Ectodermal cell (in vitro differentiated cells): Measurements from ENCODE around the gene MYO1D.

ENCODE experiments used
- H3K27ac ChIP-seq: 2 replicates; pipeline ENCODE4 v1.7.0; 2013; ENCODE audit warnings: mild to moderate bottlenecking, low read depth, low read length; ENCODE audit not compliant: insufficient read depth, poor library complexity, severe bottlenecking
- H3K27me3 ChIP-seq: 2 replicates; pipeline ENCODE4 v1.7.0; 2013; ENCODE audit warnings: mild to moderate bottlenecking, low read length; ENCODE audit not compliant: insufficient read depth, control insufficient read depth, poor library complexity, severe bottlenecking
- H3K36me3 ChIP-seq: one replicate; pipeline ENCODE4 v1.7.0; 2013; ENCODE audit warnings: low read length; ENCODE audit not compliant: control insufficient read depth, insufficient read depth
- H3K4me1 ChIP-seq: one replicate; pipeline ENCODE4 v1.7.0; 2013; ENCODE audit warnings: low read length; ENCODE audit not compliant: control insufficient read depth, insufficient read depth
- H3K4me3 ChIP-seq: 2 replicates; pipeline ENCODE4 v1.7.0; 2013; ENCODE audit warnings: low read depth, low read length, control low read depth; ENCODE audit not compliant: insufficient read depth
- H3K9me3 ChIP-seq: 2 replicates; pipeline ENCODE4 v1.7.0; 2013; ENCODE audit warnings: mild to moderate bottlenecking, low read length, moderate library complexity; ENCODE audit not compliant: control insufficient read depth
- WGBS, 2 experiments: methylation state at CpG; one replicate each; pipeline ENCODE4 v1.1.7; 2013; ENCODE audit warnings: missing lambda C conversion rate in 2 of 2; 5-methylcytosine and 5-hydroxymethylcytosine counted together

The MYO1D gene

GRCh38 chr17:32470405-32471167 lies 406.3 kb downstream of the MYO1D start:
- WGBS, 2 experiments, result 94 to 98% methylated on average over 6 of the region's 6 CpGs
- Histone ChIP-seq H3K9me3 (no peaks in the 10 kb centered on the region), H3K4me1 (no peaks in the 10 kb centered on the region), H3K27me3 (no peaks in the 10 kb centered on the region), H3K4me3 (no peak overlapping the region), H3K27ac (no peak overlapping the region), H3K36me3 (peaks cover 53% of the 10 kb centered on the region)

GRCh38 chr17:32467949-32468348 lies 409.0 kb downstream of the MYO1D start:
- H3K36me3 ChIP-seq, result peaks cover 49% of the 10 kb centered on the region
- 90 to 93% methylated on average over 2 to 7 of the region's 7 CpGs for WGBS, 2 experiments

GRCh38 chr17:32464374-32464773 lies 412.6 kb downstream of the MYO1D start:
- Histone ChIP-seq H3K27ac (no peak overlapping the region), H3K36me3 (peaks cover 43% of the 10 kb centered on the region)

More at GRCh38 chr17:32467949-32468348, 409.0 kb downstream of the MYO1D start:
- no peak overlapping the region for H3K4me3 ChIP-seq
- no peak overlapping the region for H3K27ac ChIP-seq
- H3K27me3 ChIP-seq, result no peaks in the 10 kb centered on the region
- no peaks in the 10 kb centered on the region for H3K4me1 ChIP-seq
- no peaks in the 10 kb centered on the region for H3K9me3 ChIP-seq

GRCh38 chr17:32463304-32463703 lies 413.6 kb downstream of the MYO1D start:
- Histone ChIP-seq H3K4me1 (no peaks in the 10 kb centered on the region), H3K27ac (no peak overlapping the region), H3K27me3 (no peaks in the 10 kb centered on the region), H3K36me3 (peaks cover 37% of the 10 kb centered on the region), H3K9me3 (no peaks in the 10 kb centered on the region), H3K4me3 (no peak overlapping the region)
- 80 to 100% methylated on average over 1 of the region's 3 CpGs for WGBS, 2 experiments

More at GRCh38 chr17:32464374-32464773, 412.6 kb downstream of the MYO1D start:
- H3K4me1 ChIP-seq, result no peaks in the 10 kb centered on the region
- H3K4me3 ChIP-seq, result no peak overlapping the region
- no peaks in the 10 kb centered on the region for H3K9me3 ChIP-seq
- 90 to 92% methylated on average over 1 of the region's 1 CpG for WGBS, 2 experiments
- no peaks in the 10 kb centered on the region for H3K27me3 ChIP-seq

- 70 to 82% methylated on average over 1 of the region's 1 CpG for WGBS, 2 experiments
- H3K27ac ChIP-seq, result no peak overlapping the region
- no peaks in the 10 kb centered on the region for H3K9me3 ChIP-seq
- H3K27me3 ChIP-seq, result no peaks in the 10 kb centered on the region
- H3K36me3 ChIP-seq, result peaks cover 35% of the 10 kb centered on the region
- H3K4me3 ChIP-seq, result no peak overlapping the region
- H3K4me1 ChIP-seq, result no peaks in the 10 kb centered on the region
These were observed 414.9 kb downstream of the MYO1D start for GRCh38 chr17:32461853-32462617.

- Histone ChIP-seq H3K27me3 (no peaks in the 10 kb centered on the region), H3K9me3 (no peaks in the 10 kb centered on the region), H3K27ac (no peak overlapping the region), H3K4me3 (no peak overlapping the region), H3K36me3 (peaks cover 35% of the 10 kb centered on the region), H3K4me1 (no peaks in the 10 kb centered on the region)
- WGBS, 2 experiments, result 80 to 85% methylated on average over 4 of the region's 4 CpGs
These were observed 415.4 kb downstream of the MYO1D start for GRCh38 chr17:32461498-32461852.

- no peaks in the 10 kb centered on the region for H3K4me1 ChIP-seq
- 94% methylated on average over 4 of the region's 4 CpGs for WGBS, 2 experiments
These were observed 416.9 kb downstream of the MYO1D start for GRCh38 chr17:32460054-32460453.

GRCh38 chr17:32458371-32458770 lies 418.6 kb downstream of the MYO1D start:
- Histone ChIP-seq H3K36me3 (peaks cover 51% of the 10 kb centered on the region), H3K27ac (no peak overlapping the region)

More at GRCh38 chr17:32460054-32460453, 416.9 kb downstream of the MYO1D start:
- peaks cover 47% of the 10 kb centered on the region for H3K36me3 ChIP-seq
- H3K27ac ChIP-seq, result no peak overlapping the region
- H3K4me3 ChIP-seq, result no peak overlapping the region
- H3K9me3 ChIP-seq, result no peaks in the 10 kb centered on the region
- no peaks in the 10 kb centered on the region for H3K27me3 ChIP-seq

GRCh38 chr17:32453370-32453769 lies 423.6 kb downstream of the MYO1D start:
- WGBS, 2 experiments, result 100% methylated on average over 2 of the region's 2 CpGs
- Histone ChIP-seq H3K9me3 (no peaks in the 10 kb centered on the region), H3K27me3 (no peaks in the 10 kb centered on the region), H3K4me1 (no peaks in the 10 kb centered on the region), H3K27ac (no peak overlapping the region), H3K36me3 (peaks cover 66% of the 10 kb centered on the region), H3K4me3 (no peak overlapping the region)

More at GRCh38 chr17:32458371-32458770, 418.6 kb downstream of the MYO1D start:
- Histone ChIP-seq H3K9me3 (no peaks in the 10 kb centered on the region), H3K4me3 (no peak overlapping the region), H3K4me1 (no peaks in the 10 kb centered on the region), H3K27me3 (no peaks in the 10 kb centered on the region)

GRCh38 chr17:32452281-32452680 lies 424.6 kb downstream of the MYO1D start:
- no peak overlapping the region for H3K27ac ChIP-seq
- no CpG with 5 or more reads among the region's 1 CpG for WGBS, 2 experiments
- H3K27me3 ChIP-seq, result no peaks in the 10 kb centered on the region
- H3K9me3 ChIP-seq, result no peaks in the 10 kb centered on the region
- peaks cover 66% of the 10 kb centered on the region for H3K36me3 ChIP-seq
- H3K4me1 ChIP-seq, result no peaks in the 10 kb centered on the region
- no peak overlapping the region for H3K4me3 ChIP-seq
